HG03196 (cell line): ENCODE data around the gene NTNG1.

Experiments
- ATAC-seq: cut with Tn5 transposase; IDR thresholded peaks from one replicate; pipeline ENCODE4 v1.9.1; 2021; ENCODE audit not compliant: unreplicated experiment

The NTNG1 gene

GRCh38 chr1:107443860-107444259, 303.0 kb downstream of the NTNG1 start:
- no peak for ATAC-seq

- no peak for ATAC-seq
Measured at GRCh38 chr1:107444302-107444701, 303.5 kb downstream of the NTNG1 start.

GRCh38 chr1:107449326-107449725, 308.5 kb downstream of the NTNG1 start:
- no peak for ATAC-seq

- ATAC-seq: peak; percentile 70
Measured at GRCh38 chr1:107450899-107451664, 310.2 kb downstream of the NTNG1 start.

DNA sequence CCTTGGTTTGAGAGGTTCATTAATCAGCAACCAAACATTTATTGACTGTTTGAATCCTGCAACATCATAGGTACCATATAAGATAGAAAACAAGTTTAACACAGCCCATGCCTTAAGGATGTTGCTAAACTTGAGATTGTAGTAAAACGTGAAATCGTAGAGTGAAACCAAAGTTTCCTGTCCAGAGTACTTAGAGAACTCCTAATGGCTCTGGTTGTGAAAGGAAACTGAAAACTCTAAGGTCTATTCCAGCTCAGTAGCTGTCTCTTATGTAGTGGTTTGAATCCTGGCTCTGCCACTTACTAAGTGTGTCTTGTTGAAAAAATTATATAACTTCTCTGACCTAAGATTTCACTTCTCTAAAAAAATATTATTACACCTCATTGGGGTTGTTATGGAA, 310.9 kb downstream of the NTNG1 start:
- peak; percentile 46 for ATAC-seq

GRCh38 chr1:107454791-107455190, 314.0 kb downstream of the NTNG1 start:
- ATAC-seq: no peak

GRCh38 chr1:107457989-107458388, 317.1 kb downstream of the NTNG1 start:
- no peak for ATAC-seq

DNA sequence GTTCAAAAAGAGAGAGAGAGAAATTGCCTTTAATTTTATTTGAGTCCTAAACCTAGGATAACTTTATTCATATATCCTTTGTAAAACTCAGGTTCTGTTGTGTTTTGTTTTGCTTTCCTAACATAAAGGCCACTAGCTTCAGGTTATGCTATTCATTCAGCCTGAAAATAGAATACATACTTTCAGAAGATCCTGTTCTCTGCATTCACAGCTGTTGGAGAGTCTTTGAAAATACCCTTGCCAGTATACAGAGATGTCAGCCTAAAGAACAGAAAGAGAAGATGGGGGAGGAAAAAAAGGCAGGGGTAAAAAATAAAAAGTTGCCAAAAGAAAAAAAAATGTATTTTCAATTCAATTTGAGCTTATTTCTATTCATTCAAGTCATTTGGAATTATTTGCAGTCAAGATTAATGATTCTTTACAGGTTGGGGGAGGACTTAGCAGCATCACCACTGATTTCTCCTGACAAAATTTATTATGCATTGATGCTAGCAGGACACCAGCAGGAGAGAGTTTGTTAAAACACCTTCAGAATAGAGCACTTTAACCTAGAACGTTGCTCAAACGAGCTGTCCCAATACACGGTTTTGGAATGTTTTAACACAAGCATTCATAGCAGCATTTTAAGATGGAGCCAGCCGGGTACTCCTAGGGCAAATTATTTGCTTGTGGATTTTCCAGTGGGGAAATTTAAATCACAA, 318.5 kb downstream of the NTNG1 start:
- ATAC-seq: no peak

GRCh38 chr1:107460035-107460434, 319.2 kb downstream of the NTNG1 start:
- ATAC-seq: peak; percentile 86

- no peak for ATAC-seq
Measured at GRCh38 chr1:107464827-107465226, 324.0 kb downstream of the NTNG1 start.

GRCh38 chr1:107467286-107467685, 326.4 kb downstream of the NTNG1 start:
- ATAC-seq: no peak

DNA sequence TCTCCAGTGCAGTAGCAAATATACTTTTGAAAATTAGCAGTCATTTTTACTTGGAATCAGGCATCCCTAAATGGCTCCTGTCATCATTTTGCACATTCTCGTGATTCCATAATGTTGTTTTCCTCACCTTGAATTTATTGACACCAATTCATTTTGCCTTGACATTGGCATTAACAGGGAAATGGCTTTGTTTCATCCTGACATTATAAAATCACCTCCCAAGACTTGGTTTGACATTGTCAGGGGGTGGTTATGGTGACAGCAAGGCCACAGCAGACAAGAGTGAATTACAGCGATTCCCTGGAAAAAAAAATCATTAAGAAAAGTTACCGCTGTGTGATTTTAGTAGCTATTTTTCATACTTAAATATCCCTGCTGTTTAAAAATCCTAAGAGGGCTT, 327.0 kb downstream of the NTNG1 start:
- ATAC-seq: no peak

DNA sequence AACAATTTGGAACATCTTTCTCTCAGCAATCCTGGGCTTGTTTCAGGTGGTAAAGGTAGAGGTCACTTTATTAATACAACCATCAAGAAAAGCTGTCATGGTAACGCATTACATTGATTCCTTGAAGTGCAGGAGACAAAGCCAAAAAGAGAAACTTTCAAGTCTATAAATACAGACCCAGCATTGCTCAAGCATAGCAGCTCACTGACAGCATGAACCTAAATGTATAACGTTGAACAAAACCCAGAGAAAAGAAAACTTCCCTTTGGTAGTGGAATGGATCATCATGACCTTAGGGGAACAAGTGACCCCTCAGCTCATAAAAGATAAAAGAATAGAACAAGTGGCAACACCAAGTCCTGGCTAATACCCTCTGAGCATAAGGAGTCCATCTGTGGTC, 332.2 kb downstream of the NTNG1 start:
- no peak for ATAC-seq

GRCh38 chr1:107474877-107475612, 334.2 kb downstream of the NTNG1 start:
- ATAC-seq: peak; percentile 50

DNA sequence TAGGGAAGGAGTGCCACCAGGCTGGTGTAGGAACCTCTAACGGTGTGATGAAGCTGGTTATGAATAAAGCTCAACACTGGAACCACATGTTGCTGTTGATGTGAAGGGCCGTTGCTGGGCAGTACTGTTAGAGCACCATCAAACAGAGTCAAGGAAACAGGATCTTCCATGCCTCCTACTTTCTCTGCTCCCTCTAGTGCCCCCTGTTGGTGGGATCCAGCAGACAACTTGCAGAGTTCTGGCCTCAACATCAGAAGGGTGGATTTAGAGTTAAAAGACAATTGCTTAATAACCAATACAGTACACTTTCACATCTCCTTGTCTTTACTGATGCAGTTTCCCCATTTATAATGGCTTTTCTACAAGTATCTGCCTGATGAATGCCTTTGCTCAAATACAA, 336.4 kb downstream of the NTNG1 start:
- no peak for ATAC-seq

DNA sequence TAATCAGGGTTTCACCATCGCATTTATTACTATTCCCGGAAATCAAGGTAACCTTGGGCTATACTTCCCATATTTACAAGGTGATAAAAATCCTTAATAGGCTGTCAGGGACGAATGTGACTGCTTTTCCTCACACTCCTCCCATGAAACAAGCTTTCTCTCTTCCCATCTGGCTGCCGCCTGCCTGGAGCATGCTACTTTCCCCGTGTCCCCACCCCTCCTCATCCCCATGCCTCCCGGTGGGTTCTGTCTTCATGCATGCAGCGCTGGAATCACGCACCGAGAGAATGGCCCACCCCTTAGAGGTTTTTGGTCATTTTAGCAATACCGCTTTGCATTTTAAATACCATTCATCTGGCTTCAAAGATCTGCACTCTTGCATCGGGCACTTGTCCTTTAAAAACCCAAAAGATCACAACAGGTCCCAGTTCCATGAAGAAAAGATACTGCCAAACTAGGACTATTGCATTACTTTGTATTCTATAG, 339.1 kb downstream of the NTNG1 start:
- no peak for ATAC-seq

DNA sequence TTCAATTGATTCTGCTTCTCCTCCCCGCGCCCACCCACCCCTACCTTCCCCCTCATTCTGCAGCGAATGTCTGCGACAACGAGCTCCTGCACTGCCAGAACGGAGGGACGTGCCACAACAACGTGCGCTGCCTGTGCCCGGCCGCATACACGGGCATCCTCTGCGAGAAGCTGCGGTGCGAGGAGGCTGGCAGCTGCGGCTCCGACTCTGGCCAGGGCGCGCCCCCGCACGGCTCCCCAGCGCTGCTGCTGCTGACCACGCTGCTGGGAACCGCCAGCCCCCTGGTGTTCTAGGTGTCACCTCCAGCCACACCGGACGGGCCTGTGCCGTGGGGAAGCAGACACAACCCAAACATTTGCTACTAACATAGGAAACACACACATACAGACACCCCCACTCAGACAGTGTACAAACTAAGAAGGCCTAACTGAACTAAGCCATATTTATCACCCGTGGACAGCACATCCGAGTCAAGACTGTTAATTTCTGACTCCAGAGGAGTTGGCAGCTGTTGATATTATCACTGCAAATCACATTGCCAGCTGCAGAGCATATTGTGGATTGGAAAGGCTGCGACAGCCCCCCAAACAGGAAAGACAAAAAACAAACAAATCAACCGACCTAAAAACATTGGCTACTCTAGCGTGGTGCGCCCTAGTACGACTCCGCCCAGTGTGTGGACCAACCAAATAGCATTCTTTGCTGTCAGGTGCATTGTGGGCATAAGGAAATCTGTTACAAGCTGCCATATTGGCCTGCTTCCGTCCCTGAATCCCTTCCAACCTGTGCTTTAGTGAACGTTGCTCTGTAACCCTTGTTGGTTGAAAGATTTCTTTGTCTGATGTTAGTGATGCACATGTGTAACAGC, 339.9 kb downstream of the NTNG1 start:
- no peak for ATAC-seq

- ATAC-seq: no peak
Measured at GRCh38 chr1:107481756-107482384, 341.0 kb downstream of the NTNG1 start.

DNA sequence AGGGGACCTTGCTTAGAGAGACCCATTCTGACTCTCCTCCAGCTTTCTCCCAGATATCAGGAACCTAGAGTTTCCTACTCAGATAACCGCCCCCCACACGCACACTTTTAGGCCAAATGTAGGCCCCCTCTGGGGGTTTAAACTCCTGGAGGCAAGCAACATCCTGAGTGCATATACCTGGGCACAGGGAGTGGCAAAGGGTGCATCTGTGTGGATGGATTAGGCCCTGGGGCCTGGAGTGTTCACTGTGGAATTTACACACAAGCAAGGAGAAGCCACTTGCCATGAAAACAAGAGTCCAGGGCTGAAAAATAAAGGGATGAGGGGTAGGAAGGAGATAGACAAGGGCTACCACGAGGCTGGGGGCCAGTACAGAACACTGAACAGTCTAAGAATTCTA, 343.1 kb downstream of the NTNG1 start:
- no peak for ATAC-seq

GRCh38 chr1:107486349-107486748, 345.5 kb downstream of the NTNG1 start:
- no peak for ATAC-seq
